GM18508 (cell line): ENCODE data around the gene CCDC18.
A peak's percentile ranks its signal among the peaks of the same experiment; 100 is the strongest.
"Not testable (repeated sequence)": the region's sequence is repeated elsewhere in the genome, so short reads cannot be mapped to it uniquely, and the experiment has no call there.

ENCODE experiments used
- ATAC-seq: cut with Tn5 transposase; IDR thresholded peaks from one replicate; pipeline ENCODE4 v1.9.1; 2021; ENCODE audit warnings: moderate number of reproducible peaks; ENCODE audit not compliant: insufficient read depth, unreplicated experiment

CCDC18 gene

GRCh38 chr1:93172778-93173177 is 7.7 kb upstream of the CCDC18 start:
- no peak for ATAC-seq

GRCh38 chr1:93174638-93175037 is 5.9 kb upstream of the CCDC18 start:
- not testable (repeated sequence) for ATAC-seq

GRCh38 chr1:93177991-93178390 is 2.5 kb upstream of the CCDC18 start:
- ATAC-seq = no peak

- ATAC-seq = no peak
These were observed 2.1 kb upstream of the CCDC18 start for GRCh38 chr1:93178418-93178817.

GRCh38 chr1:93179886-93180722 is 420 bp upstream of the CCDC18 start, which contains the start of gene TMED5:
Gene TMED5 (minus strand): TSS chr1:93180413. CDS start chr1:93180242, 171 bp downstream.
- peak; percentile 75 for ATAC-seq

GRCh38 chr1:93186667-93187066 is 6.1 kb downstream of the CCDC18 start:
- ATAC-seq = no peak

GRCh38 chr1:93190432-93190831 is 9.9 kb downstream of the CCDC18 start:
- ATAC-seq = no peak

GRCh38 chr1:93194231-93194990 is 13.9 kb downstream of the CCDC18 start:
- no peak for ATAC-seq

- no peak for ATAC-seq
These were observed 16.1 kb downstream of the CCDC18 start for GRCh38 chr1:93196591-93196990.

- no peak for ATAC-seq
These were observed 18.6 kb downstream of the CCDC18 start for GRCh38 chr1:93199150-93199549.

GRCh38 chr1:93200086-93200620 is 19.6 kb downstream of the CCDC18 start:
- ATAC-seq = no peak

GRCh38 chr1:93200714-93201113 is 20.2 kb downstream of the CCDC18 start:
- ATAC-seq = no peak

GRCh38 chr1:93205892-93206566 is 25.5 kb downstream of the CCDC18 start:
- ATAC-seq = no peak

GRCh38 chr1:93206567-93206954 is 26.0 kb downstream of the CCDC18 start:
- no peak for ATAC-seq

GRCh38 chr1:93207211-93207610 is 26.7 kb downstream of the CCDC18 start:
- no peak for ATAC-seq

- no peak for ATAC-seq
These were observed 34.8 kb downstream of the CCDC18 start for GRCh38 chr1:93215322-93215721.

GRCh38 chr1:93219443-93219842 is 38.9 kb downstream of the CCDC18 start:
- ATAC-seq = no peak

- ATAC-seq = not testable (repeated sequence)
These were observed 40.2 kb downstream of the CCDC18 start for GRCh38 chr1:93220716-93221115.

- no peak for ATAC-seq
These were observed 41.4 kb downstream of the CCDC18 start for GRCh38 chr1:93221913-93222312.

- ATAC-seq = no peak
These were observed 42.6 kb downstream of the CCDC18 start for GRCh38 chr1:93223023-93223675.
